GM21737 (cell line): Measurements from ENCODE around the gene MBTD1.

ENCODE experiments used
- ATAC-seq: cut with Tn5 transposase; IDR thresholded peaks from one replicate; pipeline ENCODE4 v1.9.1; 2021; ENCODE audit warnings: mild to moderate bottlenecking, moderate library complexity; ENCODE audit not compliant: unreplicated experiment

MBTD1 gene

GRCh38 chr17:51152766-51153209 is 107.1 kb downstream of the MBTD1 start:
- ATAC-seq: no peak

- ATAC-seq: no peak
Measured at GRCh38 chr17:51150932-51151331, 108.9 kb downstream of the MBTD1 start.

- no peak for ATAC-seq
Measured at GRCh38 chr17:51149163-51149562, 110.7 kb downstream of the MBTD1 start.

GRCh38 chr17:51147650-51148049 is 112.2 kb downstream of the MBTD1 start:
- no peak for ATAC-seq

GRCh38 chr17:51144266-51145022 is 115.4 kb downstream of the MBTD1 start:
- ATAC-seq: no peak

- ATAC-seq: no peak
Measured at GRCh38 chr17:51142597-51142996, 117.3 kb downstream of the MBTD1 start.

GRCh38 chr17:51135956-51136355 is 123.9 kb downstream of the MBTD1 start:
- ATAC-seq: no peak

GRCh38 chr17:51133365-51133764 is 126.5 kb downstream of the MBTD1 start:
- no peak for ATAC-seq

GRCh38 chr17:51132964-51133319 is 126.9 kb downstream of the MBTD1 start:
- no peak for ATAC-seq

- no peak for ATAC-seq
Measured at GRCh38 chr17:51128076-51128475, 131.8 kb downstream of the MBTD1 start.
